NCI-H345 treated with DMSO at 0.1 percent for 48 hours (cell line): ENCODE data around the gene GPC3.
"Not testable (repeated sequence)": the region's sequence is repeated elsewhere in the genome, so short reads cannot be mapped to it uniquely, and the experiment has no call there.

Experiments
- DNase-seq: peaks from one replicate; lab custom pipeline; 2025; ENCODE audit not compliant: unreplicated experiment; lab: John Stamatoyannopoulos, UW

The GPC3 gene

DNA sequence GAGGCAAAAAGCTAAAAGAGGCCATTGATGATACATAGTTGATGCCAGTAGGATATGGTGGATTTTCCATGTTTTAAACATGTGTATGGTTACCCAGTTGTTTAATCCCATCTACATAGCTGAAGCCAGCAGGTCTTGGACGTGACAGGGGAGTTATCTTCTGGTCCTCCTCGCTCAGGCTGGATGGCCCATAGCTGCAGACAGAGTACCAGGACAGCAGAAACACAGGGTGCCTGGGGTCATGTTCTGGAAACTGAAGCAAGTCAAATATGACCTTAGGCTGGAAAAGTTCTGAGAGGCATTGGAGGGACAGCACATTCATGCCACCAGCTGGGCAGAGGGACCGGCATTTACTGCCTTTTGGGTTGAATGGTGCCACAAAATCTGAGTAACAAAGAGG, 452.1 kb downstream of the GPC3 start:
- DNase-seq: no peak

DNA sequence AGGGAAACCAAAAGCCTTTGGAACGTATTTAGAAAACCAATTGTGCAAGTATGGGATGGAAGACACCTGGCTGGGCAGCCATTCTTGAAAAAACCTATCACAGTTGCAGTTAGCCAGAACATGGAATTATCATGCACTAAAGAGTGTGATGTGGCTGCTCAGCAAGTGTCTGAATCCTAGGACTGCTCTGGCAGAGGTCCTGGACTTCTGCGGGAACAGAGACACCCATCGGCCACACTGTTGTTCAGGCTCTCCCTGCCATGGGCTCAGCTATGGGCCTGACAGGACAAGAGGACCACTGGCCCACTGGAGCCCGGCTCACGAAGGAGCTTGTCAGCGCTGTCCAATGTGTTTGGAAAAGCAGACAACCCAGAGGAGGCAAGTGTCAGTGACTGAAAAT, 454.4 kb downstream of the GPC3 start:
- no peak for DNase-seq

DNA sequence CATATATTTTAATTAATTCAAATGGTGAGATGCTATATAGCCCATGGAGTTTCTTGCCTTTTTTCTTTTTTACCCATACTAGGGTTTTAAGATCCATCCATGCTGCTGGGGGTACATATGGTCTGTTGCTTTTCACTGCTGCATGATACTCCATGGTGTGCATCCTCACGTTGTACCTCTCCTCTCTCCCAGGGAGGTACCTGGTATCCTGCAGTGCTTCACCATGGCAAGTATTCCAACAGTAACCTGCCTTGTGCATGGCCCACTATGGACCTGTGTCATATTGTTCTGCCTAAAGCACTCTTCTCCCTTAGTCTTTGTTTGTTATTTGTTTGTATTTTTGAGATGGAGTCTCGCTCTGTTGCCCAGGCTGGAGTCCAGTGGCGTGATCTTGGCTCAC, 455.8 kb downstream of the GPC3 start:
- no peak for DNase-seq

DNA sequence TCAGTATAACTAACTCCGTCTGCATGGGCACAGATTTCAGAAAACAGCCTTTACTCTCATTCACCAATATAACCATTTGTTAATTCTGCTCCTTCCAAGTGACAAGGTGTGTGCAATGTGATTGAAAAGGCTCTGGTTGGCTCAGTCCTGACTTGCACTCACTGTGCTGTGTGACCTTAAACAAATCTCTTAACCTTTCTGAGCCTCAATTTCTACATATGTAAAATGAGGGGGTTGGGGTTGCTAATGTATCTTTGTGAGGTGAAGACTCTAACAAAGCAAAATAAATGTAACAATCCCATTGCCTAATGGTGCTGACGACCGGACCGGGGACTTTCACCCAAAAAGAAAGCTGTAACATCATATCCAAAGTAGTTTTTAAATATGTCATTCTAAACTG, 457.6 kb downstream of the GPC3 start:
- DNase-seq: no peak

DNA sequence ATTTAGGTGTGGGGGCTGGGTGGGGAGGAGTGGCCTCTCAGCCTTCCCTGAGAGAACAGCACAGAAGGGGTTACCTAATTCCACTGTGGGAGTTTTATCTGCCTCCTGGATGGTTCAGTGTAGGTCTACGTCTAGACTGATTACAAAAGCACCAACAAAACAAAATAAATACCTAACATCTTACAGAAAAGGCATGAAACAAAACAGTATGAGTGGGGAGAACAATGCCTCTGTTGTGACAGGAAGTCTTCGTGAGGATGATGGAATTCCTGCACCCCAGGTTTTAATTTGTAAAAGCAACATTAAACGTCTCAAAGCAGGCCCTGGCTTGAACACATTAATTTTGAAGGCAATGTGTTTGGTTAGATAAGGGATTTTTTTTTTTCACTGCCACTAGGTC, 458.0 kb downstream of the GPC3 start:
- DNase-seq: no peak

DNA sequence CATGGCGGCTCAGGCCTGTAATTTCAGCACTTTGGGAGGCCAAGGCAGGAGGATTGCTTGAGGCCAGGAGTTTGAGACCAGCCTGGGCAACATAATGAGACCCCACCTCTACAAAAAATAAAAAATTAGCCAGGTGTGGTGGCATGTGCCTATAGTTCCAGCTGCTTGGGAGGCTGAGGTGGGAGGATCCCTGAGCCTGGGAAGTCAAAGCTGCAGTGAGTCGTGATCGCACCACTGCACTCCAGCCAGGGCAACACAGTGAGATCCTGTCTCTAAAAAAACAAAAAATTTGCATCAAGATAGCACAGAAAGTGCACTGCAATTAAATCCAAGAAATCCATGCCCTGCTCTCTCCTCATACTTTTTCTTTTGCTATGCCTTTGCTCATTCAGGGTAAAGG, 458.6 kb downstream of the GPC3 start:
- DNase-seq: not testable (repeated sequence)

DNA sequence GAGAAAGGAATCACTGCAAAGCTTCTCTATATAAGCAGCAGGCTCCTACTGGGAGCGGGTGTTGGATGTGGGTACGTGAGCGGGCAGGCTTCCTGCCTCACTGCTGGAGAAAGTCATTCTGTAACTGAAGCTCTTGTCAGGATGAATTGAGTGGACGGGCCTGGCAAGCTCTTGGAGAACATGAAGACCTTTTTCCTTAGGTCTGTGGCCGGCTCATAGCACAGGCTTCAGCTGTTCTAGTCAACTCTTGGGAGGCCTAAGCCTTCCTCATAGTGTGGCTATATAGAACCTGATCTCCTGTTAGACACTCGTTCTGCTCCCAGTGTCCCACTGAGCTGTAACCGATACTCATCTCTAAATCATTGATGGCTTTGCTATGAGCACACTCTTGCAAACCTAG, 461.9 kb downstream of the GPC3 start:
- DNase-seq: no peak

DNA sequence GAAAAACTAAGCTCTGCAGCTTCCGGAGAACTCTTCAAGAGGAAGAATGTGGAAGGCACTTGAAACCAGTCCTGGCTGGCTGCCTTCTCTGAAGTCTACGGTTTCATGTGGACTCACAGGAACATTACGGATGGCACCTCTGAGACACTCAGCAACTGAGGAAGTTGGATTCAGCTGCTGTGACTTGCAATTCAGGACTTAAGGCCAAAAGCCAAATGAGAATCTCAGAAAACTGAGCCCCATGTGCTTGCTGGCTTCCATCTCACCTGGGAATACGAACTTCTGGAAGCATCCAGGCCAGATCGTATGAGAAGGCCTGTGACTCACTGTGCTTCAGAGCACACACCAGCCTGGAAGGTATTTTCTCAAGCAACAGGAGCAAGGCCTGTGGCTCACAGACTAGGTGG, 462.3 kb downstream of the GPC3 start:
- DNase-seq: no peak

DNA sequence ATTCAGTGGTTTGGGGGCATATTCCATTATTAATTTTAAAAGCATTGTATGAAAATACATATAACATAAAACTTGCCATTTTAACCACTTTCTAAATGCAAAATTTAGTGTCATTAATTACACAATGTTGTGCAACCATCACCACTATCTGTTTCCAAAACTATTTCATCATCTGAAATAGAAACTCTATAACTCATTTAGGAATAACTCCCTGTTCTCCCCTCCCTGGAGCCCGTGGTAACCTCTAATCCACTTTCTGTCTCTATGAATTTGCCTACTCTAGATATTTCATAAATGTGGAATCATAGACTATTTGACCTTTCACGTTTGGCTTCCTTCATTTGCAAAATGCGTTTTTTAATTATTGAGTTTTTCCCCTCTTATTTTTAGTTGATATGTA, 468.7 kb downstream of the GPC3 start:
- DNase-seq: no peak

DNA sequence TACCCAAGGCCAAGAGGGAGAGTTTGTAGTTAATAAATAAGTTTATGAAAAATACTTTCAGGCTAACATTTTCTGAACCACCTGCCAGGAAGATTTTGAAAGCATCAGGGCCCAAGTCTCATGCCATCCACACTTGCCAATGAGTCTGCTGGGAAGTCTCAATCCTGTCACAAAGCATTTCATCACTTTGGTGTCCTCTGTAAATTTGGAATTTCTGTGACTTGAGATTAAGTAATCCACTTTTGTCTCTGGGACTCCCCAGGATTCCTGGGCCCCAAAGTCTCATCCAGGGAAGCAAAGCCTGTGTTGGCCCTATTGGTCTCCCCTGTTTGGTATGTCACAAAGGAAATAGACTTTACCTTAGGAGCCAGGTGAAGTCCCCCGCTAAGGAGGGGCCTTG, 470.9 kb downstream of the GPC3 start:
- DNase-seq: no peak

DNA sequence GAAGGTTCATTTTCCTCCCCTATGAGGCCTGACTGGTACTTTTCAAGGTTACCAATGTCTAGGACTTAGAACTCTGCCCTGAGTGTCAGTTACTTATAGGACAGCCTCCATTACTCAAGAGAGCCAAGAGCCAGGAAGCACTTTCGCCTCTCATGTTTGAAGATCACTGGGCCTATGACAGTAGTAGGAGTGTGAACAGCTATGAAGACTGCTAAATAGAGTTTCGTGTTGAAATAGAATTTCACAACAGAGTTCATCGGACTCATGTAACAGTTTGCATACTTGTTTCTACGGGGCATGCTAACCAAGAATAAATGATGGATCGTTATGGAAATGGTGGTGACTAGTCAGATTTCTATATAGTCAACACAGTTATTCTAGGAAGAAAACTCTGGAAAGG, 472.3 kb downstream of the GPC3 start:
- no peak for DNase-seq

DNA sequence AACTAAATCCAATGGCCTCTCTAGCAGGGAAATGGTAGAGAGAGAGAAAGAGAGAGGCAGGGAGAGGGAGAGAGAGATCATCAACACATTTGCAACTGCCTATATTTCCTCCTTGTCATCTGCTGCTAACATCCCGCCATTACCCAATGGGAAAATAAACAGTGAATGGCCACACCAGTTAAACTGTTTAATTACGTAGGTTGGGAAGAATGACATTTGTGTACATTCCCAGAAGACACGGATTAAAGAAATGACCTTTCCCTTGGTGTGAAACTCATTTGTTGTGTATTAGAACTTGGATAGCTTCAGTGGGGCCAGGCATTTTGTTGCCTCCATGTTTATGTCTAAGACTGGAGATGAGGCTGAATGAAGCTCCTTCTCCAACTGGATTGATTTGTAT, 474.4 kb downstream of the GPC3 start:
- DNase-seq: no peak

DNA sequence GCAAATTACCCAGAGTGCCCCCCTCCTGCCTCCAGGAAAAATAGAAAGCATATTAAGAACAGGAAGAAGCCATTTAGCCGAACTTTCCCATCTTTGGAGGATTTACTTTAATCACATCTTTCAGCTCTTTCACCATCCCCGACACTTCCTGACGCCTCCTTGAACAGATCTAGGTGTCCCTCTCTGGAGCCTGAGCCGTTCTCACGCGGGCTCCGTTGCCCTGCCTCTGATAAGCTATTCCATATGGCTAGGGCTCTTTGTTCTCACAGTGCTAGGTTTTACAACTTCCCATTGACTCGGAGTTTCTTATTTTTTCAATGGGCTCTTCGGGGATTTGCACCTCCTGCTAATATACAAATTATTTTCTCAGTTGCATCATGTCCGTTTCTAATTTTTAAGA, 488.0 kb downstream of the GPC3 start:
- no peak for DNase-seq

DNA sequence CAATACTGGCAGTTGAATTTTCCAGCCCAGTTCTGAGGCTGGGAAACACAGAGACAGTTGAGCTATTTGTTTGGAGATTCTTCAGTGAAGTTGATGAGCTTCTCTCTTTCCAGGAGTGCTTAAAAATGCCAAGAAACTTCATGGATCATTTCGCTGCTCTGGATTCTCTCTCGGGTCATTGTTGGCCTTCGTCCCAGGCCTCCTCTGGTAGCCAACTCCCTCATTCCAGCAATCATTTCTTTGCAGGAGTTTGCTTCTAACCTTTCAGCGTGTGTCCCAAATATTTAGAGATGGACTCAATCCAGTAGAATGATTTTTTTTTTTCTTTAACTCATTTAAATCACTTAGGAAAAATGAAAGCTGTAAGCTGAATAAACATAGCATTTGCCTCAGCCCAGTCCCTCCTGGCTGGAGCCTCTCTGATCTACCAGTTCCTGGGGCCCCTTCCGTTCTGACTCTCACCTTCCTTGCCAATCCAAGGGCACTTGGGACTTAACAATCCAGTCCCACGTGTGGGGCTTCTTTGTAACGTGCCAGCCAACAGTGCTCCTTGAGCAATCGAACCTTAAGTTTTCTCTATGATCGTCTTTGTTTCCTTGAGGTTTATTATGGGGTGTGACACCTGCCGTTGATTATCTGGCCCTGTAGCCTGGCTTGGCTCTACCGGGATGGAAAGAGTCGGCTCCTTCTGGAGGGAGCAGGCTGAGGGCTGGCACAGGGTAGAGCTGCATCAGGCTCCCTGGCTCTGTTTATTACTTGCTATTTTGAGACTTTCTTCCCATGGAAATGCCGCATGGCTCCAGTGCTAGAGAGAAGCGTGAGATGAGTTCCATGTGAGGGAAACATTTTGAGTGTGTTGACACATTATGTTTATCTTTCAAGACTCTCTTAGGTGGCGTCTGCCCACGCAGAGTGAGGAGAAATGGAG, 489.7 kb downstream of the GPC3 start:
- DNase-seq: no peak

DNA sequence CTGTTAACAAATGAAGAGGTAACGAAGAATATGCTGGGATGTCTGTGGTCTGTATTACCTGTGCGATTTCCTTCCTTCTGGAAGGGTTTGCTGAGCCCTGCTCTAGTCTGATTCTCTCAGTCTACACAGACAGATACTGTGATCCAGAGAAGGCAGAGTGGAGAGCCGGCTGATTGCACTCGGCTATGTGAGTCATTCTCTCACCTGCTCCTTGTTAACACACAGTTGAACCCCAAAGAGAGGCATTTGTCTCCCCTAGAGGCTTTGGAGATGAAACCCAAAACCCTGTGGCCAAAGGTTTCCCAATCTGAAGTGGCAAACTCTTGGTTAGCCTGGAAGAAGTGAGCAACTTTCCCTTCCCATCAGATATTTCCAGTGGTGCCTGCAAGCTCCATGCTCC, 492.0 kb downstream of the GPC3 start:
- no peak for DNase-seq

DNA sequence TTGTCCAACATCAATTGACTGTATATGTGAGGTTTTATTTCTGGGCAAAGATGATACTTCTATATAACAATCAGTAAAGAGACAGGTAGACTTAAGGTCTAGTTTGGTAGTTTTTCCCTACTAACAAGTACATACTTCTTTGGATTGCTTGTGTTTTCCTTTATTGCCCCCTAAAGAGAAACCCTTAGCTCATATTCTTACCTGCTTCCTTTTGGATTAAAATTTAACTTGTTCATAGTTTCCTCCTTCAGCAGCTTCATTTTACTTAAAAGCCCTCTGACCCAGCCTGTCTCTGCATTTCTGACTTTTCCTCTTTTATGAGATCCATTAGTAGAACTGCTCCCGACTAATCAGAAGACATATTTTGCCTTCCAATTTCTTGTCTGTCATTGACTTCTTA, 494.4 kb downstream of the GPC3 start:
- no peak for DNase-seq
